ENCODE results near the gene TPH2.

- TF ChIP-seq, protein P1, sequence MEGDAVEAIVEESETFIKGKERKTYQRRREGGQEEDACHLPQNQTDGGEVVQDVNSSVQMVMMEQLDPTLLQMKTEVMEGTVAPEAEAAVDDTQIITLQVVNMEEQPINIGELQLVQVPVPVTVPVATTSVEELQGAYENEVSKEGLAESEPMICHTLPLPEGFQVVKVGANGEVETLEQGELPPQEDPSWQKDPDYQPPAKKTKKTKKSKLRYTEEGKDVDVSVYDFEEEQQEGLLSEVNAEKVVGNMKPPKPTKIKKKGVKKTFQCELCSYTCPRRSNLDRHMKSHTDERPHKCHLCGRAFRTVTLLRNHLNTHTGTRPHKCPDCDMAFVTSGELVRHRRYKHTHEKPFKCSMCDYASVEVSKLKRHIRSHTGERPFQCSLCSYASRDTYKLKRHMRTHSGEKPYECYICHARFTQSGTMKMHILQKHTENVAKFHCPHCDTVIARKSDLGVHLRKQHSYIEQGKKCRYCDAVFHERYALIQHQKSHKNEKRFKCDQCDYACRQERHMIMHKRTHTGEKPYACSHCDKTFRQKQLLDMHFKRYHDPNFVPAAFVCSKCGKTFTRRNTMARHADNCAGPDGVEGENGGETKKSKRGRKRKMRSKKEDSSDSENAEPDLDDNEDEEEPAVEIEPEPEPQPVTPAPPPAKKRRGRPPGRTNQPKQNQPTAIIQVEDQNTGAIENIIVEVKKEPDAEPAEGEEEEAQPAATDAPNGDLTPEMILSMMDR (conservative IDR thresholded peaks at IDR 0.05; ENCODE audit: low read depth, low read length), result no peak
- TF ChIP-seq FOS (IDR thresholded peaks at IDR 0.05; ENCODE audit: low read depth, low read length) (no peak), POLR2A (IDR thresholded peaks at IDR 0.05; ENCODE audit: low read depth, low read length) (no peak), CEBPB (IDR thresholded peaks at IDR 0.05; ENCODE audit: low read depth, low read length) (no peak), SMC3 (IDR thresholded peaks at IDR 0.05; ENCODE audit: low read depth, low read length) (no peak), USF2 (IDR thresholded peaks at IDR 0.05; ENCODE audit: low read depth, low read length) (no peak), RAD21 (IDR thresholded peaks at IDR 0.05; ENCODE audit: low read length) (no peak), RCOR1 (IDR thresholded peaks at IDR 0.05; ENCODE audit: insufficient replicate concordance, low read length) (no peak), NFE2L2 (IDR thresholded peaks at IDR 0.05; ENCODE audit: low read depth, low read length) (no peak), RFX5 (IDR thresholded peaks at IDR 0.05; ENCODE audit: low read depth, low read length) (no peak), ELK1 (IDR thresholded peaks at IDR 0.05; ENCODE audit: borderline replicate concordance, low read depth, low read length) (no peak)
Measured at GRCh38 chr12:71942703-71943102, 4.1 kb downstream of the TPH2 start.
